IPS-15b (cell line): ENCODE measurements around the gene RSPH6A.

ENCODE experiments used
- H3K27me3 ChIP-seq: one replicate; pipeline ENCODE4 v1.6.1; 2013; ENCODE audit warnings: low read length; ENCODE audit not compliant: control insufficient read depth, insufficient read depth
- H3K36me3 ChIP-seq: one replicate; pipeline ENCODE4 v1.6.1; 2013; ENCODE audit warnings: low read length; ENCODE audit not compliant: control insufficient read depth, insufficient read depth
- H3K4me1 ChIP-seq: one replicate; pipeline ENCODE4 v1.6.1; 2013; ENCODE audit warnings: mild to moderate bottlenecking, low read length; ENCODE audit not compliant: control insufficient read depth, insufficient read depth
- H3K4me3 ChIP-seq: one replicate; pipeline ENCODE4 v1.5.1; 2013; ENCODE audit warnings: low read depth, low read length
- H3K9ac ChIP-seq: one replicate; pipeline ENCODE4 v1.6.1; 2013; ENCODE audit warnings: low read depth, mild to moderate bottlenecking, low read length
- H3K9me3 ChIP-seq: one replicate; pipeline ENCODE4 v1.6.1; 2013; ENCODE audit warnings: mild to moderate bottlenecking, low read length; ENCODE audit not compliant: control insufficient read depth, insufficient read depth

RSPH6A gene

GRCh38 chr19:45824041-45824471, 8.9 kb upstream of the RSPH6A start:
- Histone ChIP-seq H3K4me1 (peaks cover 3% of the 10 kb centered on the region), H3K27me3 (no peaks in the 10 kb centered on the region), H3K4me3 (no peak overlapping the region), H3K36me3 (peaks cover 82% of the 10 kb centered on the region), H3K9ac (no peak overlapping the region), H3K9me3 (no peaks in the 10 kb centered on the region)

- Histone ChIP-seq H3K4me3 (no peak overlapping the region), H3K27me3 (no peaks in the 10 kb centered on the region), H3K36me3 (peaks cover 75% of the 10 kb centered on the region), H3K4me1 (peaks cover 3% of the 10 kb centered on the region), H3K9ac (no peak overlapping the region), H3K9me3 (no peaks in the 10 kb centered on the region)
These were observed 8.1 kb upstream of the RSPH6A start for GRCh38 chr19:45823182-45823581.

- Histone ChIP-seq H3K27me3 (no peaks in the 10 kb centered on the region), H3K36me3 (peaks cover 72% of the 10 kb centered on the region), H3K9me3 (no peaks in the 10 kb centered on the region), H3K4me3 (no peak overlapping the region), H3K4me1 (peaks cover 3% of the 10 kb centered on the region), H3K9ac (no peak overlapping the region)
These were observed 7.6 kb upstream of the RSPH6A start for GRCh38 chr19:45822716-45823115.

GRCh38 chr19:45821570-45821969, 6.5 kb upstream of the RSPH6A start:
- no peaks in the 10 kb centered on the region for H3K27me3 ChIP-seq
- H3K9ac ChIP-seq: no peak overlapping the region
- H3K36me3 ChIP-seq: peaks cover 63% of the 10 kb centered on the region
- H3K4me1 ChIP-seq: peaks cover 6% of the 10 kb centered on the region
- H3K9me3 ChIP-seq: no peaks in the 10 kb centered on the region
- no peak overlapping the region for H3K4me3 ChIP-seq

GRCh38 chr19:45821103-45821521, 6.0 kb upstream of the RSPH6A start:
- H3K36me3 ChIP-seq: peaks cover 59% of the 10 kb centered on the region

GRCh38 chr19:45820413-45821102, 5.5 kb upstream of the RSPH6A start:
- Histone ChIP-seq H3K27me3 (no peaks in the 10 kb centered on the region), H3K9ac (no peak overlapping the region), H3K4me3 (no peak overlapping the region), H3K9me3 (no peaks in the 10 kb centered on the region), H3K36me3 (peaks cover 53% of the 10 kb centered on the region), H3K4me1 (peaks cover 6% of the 10 kb centered on the region)

More at GRCh38 chr19:45821103-45821521, 6.0 kb upstream of the RSPH6A start:
- Histone ChIP-seq H3K4me3 (no peak overlapping the region), H3K9me3 (no peaks in the 10 kb centered on the region), H3K4me1 (peaks cover 6% of the 10 kb centered on the region), H3K9ac (no peak overlapping the region), H3K27me3 (no peaks in the 10 kb centered on the region)

- Histone ChIP-seq H3K9me3 (no peaks in the 10 kb centered on the region), H3K4me1 (peaks cover 6% of the 10 kb centered on the region), H3K9ac (no peak overlapping the region), H3K27me3 (no peaks in the 10 kb centered on the region), H3K4me3 (no peak overlapping the region), H3K36me3 (peaks cover 45% of the 10 kb centered on the region)
These were observed 4.7 kb upstream of the RSPH6A start for GRCh38 chr19:45819769-45820168.

GRCh38 chr19:45817725-45818301, 2.7 kb upstream of the RSPH6A start:
- Histone ChIP-seq H3K4me3 (peak overlapping the region; percentile 30), H3K9me3 (no peaks in the 10 kb centered on the region), H3K4me1 (peaks cover 6% of the 10 kb centered on the region), H3K9ac (peak overlapping the region; percentile 37), H3K36me3 (peaks cover 28% of the 10 kb centered on the region), H3K27me3 (no peaks in the 10 kb centered on the region)

GRCh38 chr19:45817010-45817724, 2.1 kb upstream of the RSPH6A start:
- H3K9ac ChIP-seq: peak overlapping the region; percentile 61
- peak overlapping the region; percentile 73 for H3K4me3 ChIP-seq
- no peaks in the 10 kb centered on the region for H3K9me3 ChIP-seq
- peaks cover 22% of the 10 kb centered on the region for H3K36me3 ChIP-seq
- H3K27me3 ChIP-seq: no peaks in the 10 kb centered on the region
- H3K4me1 ChIP-seq: peaks cover 6% of the 10 kb centered on the region

GRCh38 chr19:45816236-45817009, 1.3 kb upstream of the RSPH6A start:
- Histone ChIP-seq H3K27me3 (no peaks in the 10 kb centered on the region), H3K9ac (peak overlapping the region; percentile 83), H3K4me3 (peak overlapping the region; percentile 73), H3K36me3 (peaks cover 19% of the 10 kb centered on the region), H3K9me3 (no peaks in the 10 kb centered on the region), H3K4me1 (peaks cover 6% of the 10 kb centered on the region)

- no peaks in the 10 kb centered on the region for H3K9me3 ChIP-seq
- H3K27me3 ChIP-seq: no peaks in the 10 kb centered on the region
- H3K36me3 ChIP-seq: peaks cover 12% of the 10 kb centered on the region
- H3K4me1 ChIP-seq: peaks cover 6% of the 10 kb centered on the region
- H3K9ac ChIP-seq: peak overlapping the region; percentile 83
- peak overlapping the region; percentile 73 for H3K4me3 ChIP-seq
These were observed 541 bp upstream of the RSPH6A start for GRCh38 chr19:45815481-45816216.
